GM18868 (cell line): ENCODE results near the gene CACNA1H.

ENCODE experiments used
- ATAC-seq: cut with Tn5 transposase; IDR thresholded peaks from one replicate; pipeline ENCODE4 v1.9.1; 2021; ENCODE audit warnings: mild to moderate bottlenecking, moderate library complexity; ENCODE audit not compliant: unreplicated experiment

Gene CACNA1H

DNA sequence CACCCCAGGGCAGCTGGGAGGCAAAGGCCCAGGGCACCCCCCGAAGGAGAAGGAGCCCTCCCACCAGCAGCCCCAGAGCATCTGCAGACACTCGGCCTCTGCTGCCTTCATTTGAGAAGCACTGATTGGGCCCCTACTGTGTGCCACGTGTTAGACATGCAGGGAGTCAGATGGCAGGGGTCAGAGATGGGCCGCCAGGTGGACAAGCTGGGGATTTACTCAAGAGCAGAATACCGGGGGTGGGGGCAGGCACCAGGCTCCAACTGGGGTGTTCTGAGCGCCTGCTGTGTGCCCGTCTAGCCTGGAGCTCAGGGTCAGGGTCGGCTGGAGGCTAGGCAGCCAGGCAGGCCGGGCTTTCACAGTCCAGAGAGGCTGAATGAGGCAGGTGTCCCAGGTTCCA lies 53.4 kb downstream of the CACNA1H start:
- no peak for ATAC-seq

DNA sequence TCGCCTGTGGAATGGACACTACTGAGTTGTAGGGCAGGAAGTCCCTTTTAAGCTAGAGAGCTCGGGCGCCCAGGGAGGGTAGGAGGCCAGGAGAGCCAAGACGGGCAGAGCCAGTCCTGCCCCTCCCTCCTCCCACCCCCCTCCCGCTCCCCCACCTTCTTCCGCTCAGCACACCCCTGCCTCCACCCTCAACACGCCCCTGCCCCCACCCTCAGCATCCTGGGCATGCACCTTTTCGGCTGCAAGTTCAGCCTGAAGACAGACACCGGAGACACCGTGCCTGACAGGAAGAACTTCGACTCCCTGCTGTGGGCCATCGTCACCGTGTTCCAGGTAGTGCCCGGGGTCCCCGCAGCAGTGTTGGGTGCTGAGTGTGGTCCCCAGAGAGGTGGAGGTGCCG lies 53.9 kb downstream of the CACNA1H start:
- ATAC-seq, result no peak

- no peak for ATAC-seq
Observed at GRCh38 chr16:1208239-1208830, 55.4 kb downstream of the CACNA1H start.

DNA sequence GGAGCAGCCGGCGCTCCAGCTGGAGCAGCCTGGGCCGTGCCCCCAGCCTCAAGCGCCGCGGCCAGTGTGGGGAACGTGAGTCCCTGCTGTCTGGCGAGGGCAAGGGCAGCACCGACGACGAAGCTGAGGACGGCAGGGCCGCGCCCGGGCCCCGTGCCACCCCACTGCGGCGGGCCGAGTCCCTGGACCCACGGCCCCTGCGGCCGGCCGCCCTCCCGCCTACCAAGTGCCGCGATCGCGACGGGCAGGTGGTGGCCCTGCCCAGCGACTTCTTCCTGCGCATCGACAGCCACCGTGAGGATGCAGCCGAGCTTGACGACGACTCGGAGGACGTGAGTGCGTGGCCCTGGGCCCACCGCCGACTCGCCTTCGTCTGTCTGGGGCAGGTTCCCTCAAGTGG lies 56.2 kb downstream of the CACNA1H start:
- no peak for ATAC-seq

GRCh38 chr16:1210461-1210860 lies 57.6 kb downstream of the CACNA1H start:
- no peak for ATAC-seq

DNA sequence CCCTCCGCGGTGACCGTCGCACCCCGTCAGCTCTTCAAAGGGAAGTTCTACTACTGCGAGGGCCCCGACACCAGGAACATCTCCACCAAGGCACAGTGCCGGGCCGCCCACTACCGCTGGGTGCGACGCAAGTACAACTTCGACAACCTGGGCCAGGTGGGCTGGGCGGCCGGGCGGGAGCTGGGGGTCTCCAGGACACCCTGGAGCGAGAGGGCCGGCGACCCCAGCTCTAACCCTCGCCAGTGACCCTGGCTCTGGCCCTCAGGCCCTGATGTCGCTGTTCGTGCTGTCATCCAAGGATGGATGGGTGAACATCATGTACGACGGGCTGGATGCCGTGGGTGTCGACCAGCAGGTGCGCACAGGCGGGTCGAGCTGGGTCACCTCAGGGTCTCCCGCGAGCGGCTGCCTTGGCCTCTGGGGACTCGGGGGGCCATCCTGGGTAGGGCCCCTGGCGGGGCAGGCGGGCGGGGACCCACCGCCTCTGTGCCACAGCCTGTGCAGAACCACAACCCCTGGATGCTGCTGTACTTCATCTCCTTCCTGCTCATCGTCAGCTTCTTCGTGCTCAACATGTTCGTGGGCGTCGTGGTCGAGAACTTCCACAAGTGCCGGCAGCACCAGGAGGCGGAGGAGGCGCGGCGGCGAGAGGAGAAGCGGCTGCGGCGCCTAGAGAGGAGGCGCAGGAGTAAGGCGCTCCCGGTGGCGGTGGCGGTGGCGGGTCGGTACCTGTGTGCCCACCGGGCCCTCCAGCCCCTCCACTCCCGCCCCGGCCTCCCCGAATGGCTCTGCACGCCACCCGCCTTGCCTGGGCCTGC lies 58.8 kb downstream of the CACNA1H start:
- no peak for ATAC-seq

DNA sequence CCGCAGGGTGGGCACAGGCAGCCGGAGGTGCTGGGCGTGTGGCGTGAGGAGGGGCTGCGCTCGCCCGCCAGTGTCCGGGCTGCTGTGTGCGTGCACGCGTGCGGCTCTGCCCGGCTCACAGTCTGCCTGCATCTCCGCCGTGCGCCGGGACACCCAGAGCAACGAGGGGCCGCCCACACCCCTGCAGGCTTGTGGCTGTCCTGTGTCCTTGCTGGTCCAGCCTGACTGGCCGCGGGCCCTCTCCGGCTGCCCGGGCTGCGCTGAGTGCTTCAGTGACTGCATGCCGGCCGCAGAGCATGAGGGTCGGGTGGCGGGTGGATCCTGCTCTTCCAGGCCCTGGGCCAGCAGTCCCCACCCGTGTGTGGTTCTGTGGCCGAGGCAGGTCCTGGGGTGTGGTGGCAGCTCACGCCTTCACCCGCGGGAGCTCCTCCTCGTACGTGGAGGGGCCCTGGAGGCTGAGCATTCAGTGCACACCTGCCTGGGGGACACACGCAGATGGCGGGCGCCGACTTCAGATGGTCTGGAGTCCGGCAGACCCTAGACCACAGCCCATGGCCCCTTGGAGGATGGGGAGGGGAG lies 59.8 kb downstream of the CACNA1H start:
- no peak for ATAC-seq

- no peak for ATAC-seq
Observed at GRCh38 chr16:1213231-1213630, 60.3 kb downstream of the CACNA1H start.

GRCh38 chr16:1213796-1214372 lies 61.0 kb downstream of the CACNA1H start:
- no peak for ATAC-seq

DNA sequence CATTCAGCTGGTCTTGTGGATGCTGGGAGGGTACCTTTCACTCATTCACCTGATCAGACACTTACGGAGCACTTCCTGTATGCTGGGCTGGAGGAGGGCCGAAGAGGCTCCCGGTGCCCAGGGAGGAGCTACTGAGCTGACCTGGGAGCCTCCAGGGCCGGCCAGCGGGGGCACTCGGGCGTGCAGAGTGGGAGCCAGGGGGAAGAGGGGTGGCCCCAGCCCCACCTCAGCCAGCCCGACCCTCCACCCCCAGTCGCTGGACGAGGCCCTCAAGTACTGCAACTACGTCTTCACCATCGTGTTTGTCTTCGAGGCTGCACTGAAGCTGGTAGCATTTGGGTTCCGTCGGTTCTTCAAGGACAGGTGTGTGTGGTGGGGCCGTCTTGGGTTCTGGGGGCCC lies 61.8 kb downstream of the CACNA1H start:
- ATAC-seq, result no peak

GRCh38 chr16:1215574-1216295 lies 62.8 kb downstream of the CACNA1H start:
- no peak for ATAC-seq

DNA sequence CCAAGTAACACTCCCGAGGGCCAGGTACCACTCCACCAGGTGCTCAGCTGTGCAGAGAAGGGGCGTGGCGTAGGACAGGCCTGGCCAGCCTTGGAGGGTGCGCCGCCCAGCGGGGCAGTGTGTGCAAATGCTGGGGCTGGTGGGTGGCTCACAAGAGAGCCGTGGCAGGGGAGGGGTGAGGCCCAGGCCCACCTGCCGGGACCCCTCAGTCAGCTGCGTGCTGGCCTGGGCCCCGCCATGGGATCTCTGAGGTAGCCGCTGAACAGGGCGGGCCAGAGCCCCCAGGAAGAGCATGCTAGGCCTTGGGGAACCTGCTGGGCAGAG lies 63.4 kb downstream of the CACNA1H start:
- no peak for ATAC-seq

- no peak for ATAC-seq
Observed at GRCh38 chr16:1216681-1217400, 63.9 kb downstream of the CACNA1H start.

GRCh38 chr16:1217526-1217925 lies 64.6 kb downstream of the CACNA1H start:
- no peak for ATAC-seq

DNA sequence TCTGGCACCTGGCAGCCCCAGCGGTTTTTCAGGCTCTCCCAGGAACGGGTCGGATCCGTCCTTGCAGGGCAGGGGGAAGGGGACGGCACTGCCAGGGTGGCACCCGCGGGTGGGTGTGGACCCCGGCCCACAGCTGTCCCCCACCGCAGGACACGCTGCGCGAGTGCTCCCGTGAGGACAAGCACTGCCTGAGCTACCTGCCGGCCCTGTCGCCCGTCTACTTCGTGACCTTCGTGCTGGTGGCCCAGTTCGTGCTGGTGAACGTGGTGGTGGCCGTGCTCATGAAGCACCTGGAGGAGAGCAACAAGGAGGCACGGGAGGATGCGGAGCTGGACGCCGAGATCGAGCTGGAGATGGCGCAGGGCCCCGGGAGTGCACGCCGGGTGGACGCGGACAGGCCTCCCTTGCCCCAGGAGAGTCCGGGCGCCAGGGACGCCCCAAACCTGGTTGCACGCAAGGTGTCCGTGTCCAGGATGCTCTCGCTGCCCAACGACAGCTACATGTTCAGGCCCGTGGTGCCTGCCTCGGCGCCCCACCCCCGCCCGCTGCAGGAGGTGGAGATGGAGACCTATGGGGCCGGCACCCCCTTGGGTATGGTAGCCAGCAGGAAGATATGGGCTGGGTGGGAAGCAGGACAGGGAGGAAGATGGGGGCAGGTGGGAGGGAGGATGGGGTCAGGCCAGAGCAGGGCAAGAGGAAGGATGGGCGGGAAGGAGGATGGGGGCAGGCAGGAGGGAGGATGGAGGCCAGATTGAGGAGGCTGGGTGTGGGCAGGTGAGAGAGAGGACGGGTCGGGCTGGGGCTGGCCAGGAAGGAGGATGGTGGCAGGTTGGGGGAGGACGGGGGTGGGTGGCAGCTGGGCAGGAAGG lies 65.4 kb downstream of the CACNA1H start:
- ATAC-seq, result no peak

DNA sequence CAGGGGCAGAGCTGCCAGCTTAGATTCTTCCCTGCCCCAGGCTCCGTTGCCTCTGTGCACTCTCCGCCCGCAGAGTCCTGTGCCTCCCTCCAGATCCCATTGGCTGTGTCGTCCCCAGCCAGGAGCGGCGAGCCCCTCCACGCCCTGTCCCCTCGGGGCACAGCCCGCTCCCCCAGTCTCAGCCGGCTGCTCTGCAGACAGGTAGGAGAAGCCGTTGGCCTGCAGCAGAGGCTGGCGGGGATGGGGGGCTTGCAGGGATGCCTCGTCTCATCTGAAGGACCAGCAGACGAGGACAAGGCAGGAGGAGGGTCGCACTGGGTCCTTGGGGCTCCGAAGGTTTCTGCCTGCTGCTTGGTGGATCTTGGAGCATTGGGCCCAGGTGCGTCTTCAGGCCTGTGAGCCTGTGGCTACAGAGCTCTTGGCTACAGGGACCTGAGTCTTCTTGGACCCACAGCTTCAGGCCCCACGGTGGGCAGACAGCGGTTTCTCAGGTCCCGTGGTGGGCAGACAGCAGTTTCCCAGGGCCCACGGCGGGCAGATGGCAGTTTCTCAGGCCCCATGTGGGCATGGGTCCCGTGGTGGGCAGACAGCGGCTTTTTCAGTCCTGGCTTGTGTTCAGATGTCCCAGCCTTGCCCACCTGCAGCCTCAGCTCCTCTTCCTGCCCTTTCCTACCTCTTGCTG lies 66.2 kb downstream of the CACNA1H start:
- no peak for ATAC-seq

GRCh38 chr16:1220098-1220728 lies 67.3 kb downstream of the CACNA1H start:
- no peak for ATAC-seq

GRCh38 chr16:1220841-1221627 lies 68.1 kb downstream of the CACNA1H start:
- no peak for ATAC-seq
